AG04449 (cell line): ENCODE data around the gene VPS8.
"Not testable (repeated sequence)": the region's sequence is repeated elsewhere in the genome, so short reads cannot be mapped to it uniquely, and the experiment has no call there.

Source experiments
- CTCF ChIA-PET: fragments of 350-600 bp; formaldehyde crosslinking; extraction: SDS; loops from one replicate; lab custom pipeline; 2021; ENCODE audit warnings: antibody characterized with exemption; lab: Yijun Ruan, JAX
- POLR2A ChIA-PET: fragments of 400-600, 350-600 bp; formaldehyde crosslinking; extraction: SDS; loops from one replicate; lab custom pipeline; 2020; ENCODE audit warnings: antibody characterized with exemption, inconsistent platforms; lab: Yijun Ruan, JAX
- DNase-seq: peaks from one replicate; pipeline ENCODE4 v3.0.0-alpha.2; 2010; ENCODE audit warnings: low read depth, low spot score
- H3K4me3 ChIP-seq: 2 replicates; pipeline ENCODE4 v1.5.1; 2011; ENCODE audit warnings: low read depth, mild to moderate bottlenecking, control low read depth, low read length
- CTCF ChIP-seq: IDR thresholded peaks from one replicate; pipeline ENCODE4 v1.5.1; 2011; ENCODE audit warnings: mild to moderate bottlenecking, moderate library complexity, low read length, control low read depth, inconsistent platforms; ENCODE audit not compliant: insufficient read depth; ENCODE audit errors: missing control alignments

The VPS8 gene

GRCh38 chr3:184899953-184900595 is 88.1 kb downstream of the VPS8 start:
- no peak for DNase-seq
- H3K4me3 ChIP-seq = no peak overlapping the region
- ChIA-PET CTCF (interaction anchor here (1.1 kb wide), 1 partner anchor 296 kb away, joined by 3 read pairs; no protein-coding TSS in a partner anchor), POLR2A (no interaction called here)
- no peak for TF ChIP-seq CTCF

- H3K4me3 ChIP-seq, POLR2A ChIA-PET, DNase-seq, CTCF ChIA-PET: not testable (repeated sequence)
These were observed 95.1 kb downstream of the VPS8 start for GRCh38 chr3:184907031-184907430.

- no peak for TF ChIP-seq CTCF
- no peak overlapping the region for H3K4me3 ChIP-seq
- CTCF ChIA-PET = no interaction called here
- POLR2A ChIA-PET = no interaction called here
- no peak for DNase-seq
These were observed 96.0 kb downstream of the VPS8 start for GRCh38 chr3:184907681-184908649.

- no peak for DNase-seq
- CTCF ChIA-PET = no interaction called here
- POLR2A ChIA-PET = no interaction called here
- no peak for TF ChIP-seq CTCF
- H3K4me3 ChIP-seq = no peak overlapping the region
These were observed 96.9 kb downstream of the VPS8 start for GRCh38 chr3:184908859-184909258.

GRCh38 chr3:184910664-184911063 is 98.7 kb downstream of the VPS8 start:
- ChIA-PET POLR2A (no interaction called here), CTCF (no interaction called here)
- no peak for DNase-seq
- H3K4me3 ChIP-seq = no peak overlapping the region
- TF ChIP-seq CTCF = no peak

- ChIA-PET CTCF (no interaction called here), POLR2A (no interaction called here)
- no peak for TF ChIP-seq CTCF
- DNase-seq = no peak
- H3K4me3 ChIP-seq = no peak overlapping the region
These were observed 99.6 kb downstream of the VPS8 start for GRCh38 chr3:184911570-184911969.
